HepG2 (cell line): ENCODE measurements around the gene RNASE7. TPM values are rescaled to one million over a fixed set of nuclear protein-coding genes. Genes with fewer than 3 reads are reported as not detected.

Experiments
- ARHGAP35 ChIP-seq: sonication (generic); formaldehyde crosslinking; IDR thresholded peaks from 2 replicates; pipeline ENCODE4 v1.9.0; 2022; ENCODE audit warnings: mild to moderate bottlenecking, inconsistent platforms, moderate library complexity, missing genetic modification reagents, borderline replicate concordance
- CHD2 ChIP-seq: IDR thresholded peaks from 2 replicates; pipeline ENCODE4 v1.6.1; 2011; ENCODE audit warnings: low read depth, low read length, improper control_type of control experiment
- HOXA7 ChIP-seq: sonication (generic); formaldehyde crosslinking; IDR thresholded peaks from 2 replicates; pipeline ENCODE4 v1.8.1; 2022; ENCODE audit warnings: mild to moderate bottlenecking, missing genetic modification reagents, moderate library complexity
- NFE2L2 ChIP-seq: fragments of 150-350 bp; IDR thresholded peaks from 2 replicates; pipeline ENCODE4 v1.6.1; 2014; ENCODE audit warnings: low read length
- NR2C2 ChIP-seq: sonication (generic); formaldehyde crosslinking; IDR thresholded peaks from 2 replicates; pipeline ENCODE4 v1.4.0; 2020; ENCODE audit warnings: missing genetic modification reagents, mild to moderate bottlenecking, moderate library complexity, borderline replicate concordance
- PHF8 ChIP-seq: sonication (generic); formaldehyde crosslinking; IDR thresholded peaks from 2 replicates; pipeline ENCODE4 v1.5.0; 2020; ENCODE audit warnings: missing genetic modification reagents
- SOX5 ChIP-seq: IDR thresholded peaks from 2 replicates; pipeline ENCODE4 v1.6.1; 2016; ENCODE audit warnings: borderline replicate concordance
- SRF ChIP-seq: IDR thresholded peaks from 2 replicates; pipeline ENCODE4 v1.6.1; 2011; ENCODE audit warnings: mild to moderate bottlenecking, low read depth, low read length, moderate library complexity
- ZNF253 ChIP-seq: sonication (generic); formaldehyde crosslinking; IDR thresholded peaks from 2 replicates; pipeline ENCODE4 v1.8.0; 2022; ENCODE audit warnings: mild to moderate bottlenecking, missing genetic modification reagents, borderline replicate concordance
- ZNF441 ChIP-seq: sonication (generic); formaldehyde crosslinking; IDR thresholded peaks from 2 replicates; pipeline ENCODE4 v1.7.0; 2021; ENCODE audit warnings: missing genetic modification reagents, borderline replicate concordance
- ZNF616 ChIP-seq: sonication (generic); formaldehyde crosslinking; IDR thresholded peaks from 2 replicates; pipeline ENCODE4 v1.5.0; 2020; ENCODE audit warnings: low read depth, mild to moderate bottlenecking, missing genetic modification reagents
- ZNF75D ChIP-seq: sonication (generic); formaldehyde crosslinking; IDR thresholded peaks from 2 replicates; pipeline ENCODE4 v1.8.1; 2023; ENCODE audit warnings: missing genetic modification reagents, mild to moderate bottlenecking, borderline replicate concordance
- polyA plus RNA-seq, 8 experiments: library from polyadenylated mRNA; depleted of rRNA in 3 of 8; stranded (reverse) in 7 of 8; unstranded in 1 of 8; fragments of >200 nt; fragmentation: Illumina TruSeq in 4 of 8; extraction: Trizol in 4 of 8; gene quantifications; 2 replicates each; pipeline versions ENCODE4 v1.2.1 to v1.2.3, GENCODE V29; 2011 to 2016; ENCODE audit warnings: low read depth in 4 of 8, missing spikeins in 1 of 8, mixed read lengths in 1 of 8; ENCODE audit not compliant: insufficient read depth in 1 of 8
- total RNA-seq, 5 experiments: library from RNA; depleted of rRNA; stranded (reverse); fragments of >200 nt; fragmentation: Illumina TruSeq; extraction: Trizol; gene quantifications; 2 replicates each; pipeline ENCODE4 v1.2.3, GENCODE V29; 2016; ENCODE audit warnings: low read depth in 1 of 5
- TF ChIP-seq, protein P1 (sequence below): sonication (generic); formaldehyde crosslinking; IDR thresholded peaks from one replicate; pipeline ENCODE4 v1.5.1; 2020; ENCODE audit warnings: mild to moderate bottlenecking, missing genetic modification reagents; ENCODE audit errors: not compliant biosample characterization
- TF ChIP-seq, protein P2 (sequence below): sonication (generic); formaldehyde crosslinking; IDR thresholded peaks from 2 replicates; pipeline ENCODE4 v1.8.0; 2022; ENCODE audit warnings: mild to moderate bottlenecking, missing genetic modification reagents, moderate library complexity
- TF ChIP-seq, protein P3 (sequence below): sonication (generic); formaldehyde crosslinking; IDR thresholded peaks from 2 replicates; pipeline ENCODE4 v1.8.1; 2023; ENCODE audit warnings: mild to moderate bottlenecking, missing genetic modification reagents
- TF ChIP-seq, protein P4 (sequence below): sonication (generic); formaldehyde crosslinking; IDR thresholded peaks from 2 replicates; pipeline ENCODE4 v1.5.0; 2020; ENCODE audit warnings: mild to moderate bottlenecking, missing genetic modification reagents

Gene RNASE7
- total and polyA plus RNA-seq, 2 of the 13 experiments (the other 11 are each of a cell fraction or from before 2014, with no cell fraction given), result 0.04 TPM; not detected in 1

DNA sequence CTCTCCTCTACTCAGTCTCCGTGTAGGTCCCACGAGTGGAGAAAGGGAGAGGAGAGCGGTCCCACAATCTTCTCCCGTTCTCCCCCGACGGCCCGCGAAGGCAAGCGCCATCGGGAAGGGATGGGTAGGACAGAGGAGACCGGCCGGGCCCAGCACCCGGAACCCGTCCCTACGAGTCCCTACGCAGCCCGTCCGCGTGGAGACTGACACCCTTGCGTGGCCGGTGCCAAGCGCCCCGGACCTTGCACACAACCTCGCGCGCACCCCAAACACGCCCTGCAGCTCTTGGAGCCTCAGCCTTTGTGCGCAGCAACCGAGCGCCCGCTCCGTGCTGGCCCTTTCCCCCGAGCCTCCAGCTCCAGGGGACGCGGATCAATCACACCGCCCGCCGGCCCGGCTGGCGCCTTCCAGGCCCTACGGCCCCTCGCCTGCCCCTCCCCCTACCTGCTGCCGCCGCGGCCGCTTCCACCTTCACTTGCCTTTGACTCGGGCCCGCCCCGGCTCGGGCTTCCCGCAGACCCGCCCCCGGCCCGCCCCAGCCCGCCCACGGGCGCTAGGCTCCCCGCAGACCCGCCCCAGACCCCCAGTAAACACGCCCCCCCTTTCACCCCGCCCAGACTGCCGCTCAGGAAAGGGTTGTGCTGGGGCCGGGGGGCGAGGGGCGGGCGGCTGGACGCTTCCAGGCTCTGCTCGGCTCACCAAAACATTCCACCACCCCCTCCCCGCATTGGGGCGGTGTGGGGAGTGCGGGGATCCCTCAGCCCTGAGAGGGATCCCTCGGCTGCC, 17.4 kb upstream of the RNASE7 start, which contains the start of gene NDRG2 (continued):
- TF ChIP-seq, protein P1, sequence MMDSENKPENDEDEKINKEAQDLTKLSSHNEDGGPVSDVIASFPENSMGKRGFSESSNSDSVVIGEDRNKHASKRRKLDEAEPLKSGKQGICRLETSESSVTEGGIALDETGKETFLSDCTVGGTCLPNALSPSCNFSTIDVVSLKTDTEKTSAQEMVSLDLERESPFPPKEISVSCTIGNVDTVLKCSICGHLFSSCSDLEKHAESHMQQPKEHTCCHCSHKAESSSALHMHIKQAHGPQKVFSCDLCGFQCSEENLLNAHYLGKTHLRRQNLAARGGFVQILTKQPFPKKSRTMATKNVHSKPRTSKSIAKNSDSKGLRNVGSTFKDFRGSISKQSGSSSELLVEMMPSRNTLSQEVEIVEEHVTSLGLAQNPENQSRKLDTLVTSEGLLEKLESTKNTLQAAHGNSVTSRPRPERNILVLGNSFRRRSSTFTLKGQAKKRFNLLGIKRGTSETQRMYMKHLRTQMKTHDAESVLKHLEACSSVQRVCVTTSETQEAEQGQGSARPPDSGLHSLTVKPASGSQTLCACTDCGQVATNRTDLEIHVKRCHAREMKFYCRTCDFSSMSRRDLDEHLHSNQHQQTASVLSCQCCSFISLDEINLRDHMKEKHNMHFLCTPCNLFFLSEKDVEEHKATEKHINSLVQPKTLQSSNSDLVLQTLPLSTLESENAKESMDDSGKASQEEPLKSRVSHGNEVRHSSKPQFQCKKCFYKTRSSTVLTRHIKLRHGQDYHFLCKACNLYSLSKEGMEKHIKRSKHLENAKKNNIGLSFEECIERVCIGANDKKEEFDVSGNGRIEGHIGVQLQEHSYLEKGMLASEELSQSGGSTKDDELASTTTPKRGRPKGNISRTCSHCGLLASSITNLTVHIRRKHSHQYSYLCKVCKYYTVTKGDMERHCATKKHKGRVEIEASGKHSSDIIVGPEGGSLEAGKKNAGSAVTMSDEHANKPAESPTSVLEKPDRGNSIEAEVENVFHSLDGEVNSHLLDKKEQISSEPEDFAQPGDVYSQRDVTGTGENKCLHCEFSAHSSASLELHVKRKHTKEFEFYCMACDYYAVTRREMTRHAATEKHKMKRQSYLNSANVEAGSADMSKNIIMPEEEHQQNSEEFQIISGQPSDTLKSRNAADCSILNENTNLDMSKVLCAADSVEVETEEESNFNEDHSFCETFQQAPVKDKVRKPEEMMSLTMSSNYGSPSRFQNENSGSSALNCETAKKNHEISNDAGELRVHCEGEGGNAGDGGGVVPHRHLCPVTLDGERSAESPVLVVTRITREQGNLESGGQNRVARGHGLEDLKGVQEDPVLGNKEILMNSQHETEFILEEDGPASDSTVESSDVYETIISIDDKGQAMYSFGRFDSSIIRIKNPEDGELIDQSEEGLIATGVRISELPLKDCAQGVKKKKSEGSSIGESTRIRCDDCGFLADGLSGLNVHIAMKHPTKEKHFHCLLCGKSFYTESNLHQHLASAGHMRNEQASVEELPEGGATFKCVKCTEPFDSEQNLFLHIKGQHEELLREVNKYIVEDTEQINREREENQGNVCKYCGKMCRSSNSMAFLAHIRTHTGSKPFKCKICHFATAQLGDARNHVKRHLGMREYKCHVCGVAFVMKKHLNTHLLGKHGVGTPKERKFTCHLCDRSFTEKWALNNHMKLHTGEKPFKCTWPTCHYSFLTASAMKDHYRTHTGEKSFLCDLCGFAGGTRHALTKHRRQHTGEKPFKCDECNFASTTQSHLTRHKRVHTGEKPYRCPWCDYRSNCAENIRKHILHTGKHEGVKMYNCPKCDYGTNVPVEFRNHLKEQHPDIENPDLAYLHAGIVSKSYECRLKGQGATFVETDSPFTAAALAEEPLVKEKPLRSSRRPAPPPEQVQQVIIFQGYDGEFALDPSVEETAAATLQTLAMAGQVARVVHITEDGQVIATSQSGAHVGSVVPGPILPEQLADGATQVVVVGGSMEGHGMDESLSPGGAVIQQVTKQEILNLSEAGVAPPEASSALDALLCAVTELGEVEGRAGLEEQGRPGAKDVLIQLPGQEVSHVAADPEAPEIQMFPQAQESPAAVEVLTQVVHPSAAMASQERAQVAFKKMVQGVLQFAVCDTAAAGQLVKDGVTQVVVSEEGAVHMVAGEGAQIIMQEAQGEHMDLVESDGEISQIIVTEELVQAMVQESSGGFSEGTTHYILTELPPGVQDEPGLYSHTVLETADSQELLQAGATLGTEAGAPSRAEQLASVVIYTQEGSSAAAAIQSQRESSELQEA (CRISPR knock-in tag), result no peak
- TF ChIP-seq ZNF616 (CRISPR knock-in tag) (peak; percentile 37; the same call in 1 of the 2 replicates), SOX5 (no peak), NFE2L2 (no peak), HOXA7 (no peak), ZNF75D (CRISPR knock-in tag) (no peak), PHF8 (CRISPR knock-in tag) (peak; percentile 82), ZNF253 (0 out of 2 replicates have a peak, but pooled peaks have one; percentile 59), CHD2 (peak; percentile 59; the same call in 1 of the 2 replicates), NR2C2 (CRISPR knock-in tag) (no peak), ARHGAP35 (CRISPR knock-in tag) (peak; percentile 85; the same call in 1 of the 2 replicates), ZNF441 (CRISPR knock-in tag) (peak; percentile 88), SRF (0 out of 2 replicates have a peak, but pooled peaks have one; percentile 9)
- TF ChIP-seq, protein P2, sequence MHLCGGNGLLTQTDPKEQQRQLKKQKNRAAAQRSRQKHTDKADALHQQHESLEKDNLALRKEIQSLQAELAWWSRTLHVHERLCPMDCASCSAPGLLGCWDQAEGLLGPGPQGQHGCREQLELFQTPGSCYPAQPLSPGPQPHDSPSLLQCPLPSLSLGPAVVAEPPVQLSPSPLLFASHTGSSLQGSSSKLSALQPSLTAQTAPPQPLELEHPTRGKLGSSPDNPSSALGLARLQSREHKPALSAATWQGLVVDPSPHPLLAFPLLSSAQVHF (CRISPR knock-in tag), result no peak
- TF ChIP-seq, protein P3, sequence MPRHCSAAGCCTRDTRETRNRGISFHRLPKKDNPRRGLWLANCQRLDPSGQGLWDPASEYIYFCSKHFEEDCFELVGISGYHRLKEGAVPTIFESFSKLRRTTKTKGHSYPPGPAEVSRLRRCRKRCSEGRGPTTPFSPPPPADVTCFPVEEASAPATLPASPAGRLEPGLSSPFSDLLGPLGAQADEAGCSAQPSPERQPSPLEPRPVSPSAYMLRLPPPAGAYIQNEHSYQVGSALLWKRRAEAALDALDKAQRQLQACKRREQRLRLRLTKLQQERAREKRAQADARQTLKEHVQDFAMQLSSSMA (CRISPR knock-in tag), result peak; percentile 90
- TF ChIP-seq, protein P4, sequence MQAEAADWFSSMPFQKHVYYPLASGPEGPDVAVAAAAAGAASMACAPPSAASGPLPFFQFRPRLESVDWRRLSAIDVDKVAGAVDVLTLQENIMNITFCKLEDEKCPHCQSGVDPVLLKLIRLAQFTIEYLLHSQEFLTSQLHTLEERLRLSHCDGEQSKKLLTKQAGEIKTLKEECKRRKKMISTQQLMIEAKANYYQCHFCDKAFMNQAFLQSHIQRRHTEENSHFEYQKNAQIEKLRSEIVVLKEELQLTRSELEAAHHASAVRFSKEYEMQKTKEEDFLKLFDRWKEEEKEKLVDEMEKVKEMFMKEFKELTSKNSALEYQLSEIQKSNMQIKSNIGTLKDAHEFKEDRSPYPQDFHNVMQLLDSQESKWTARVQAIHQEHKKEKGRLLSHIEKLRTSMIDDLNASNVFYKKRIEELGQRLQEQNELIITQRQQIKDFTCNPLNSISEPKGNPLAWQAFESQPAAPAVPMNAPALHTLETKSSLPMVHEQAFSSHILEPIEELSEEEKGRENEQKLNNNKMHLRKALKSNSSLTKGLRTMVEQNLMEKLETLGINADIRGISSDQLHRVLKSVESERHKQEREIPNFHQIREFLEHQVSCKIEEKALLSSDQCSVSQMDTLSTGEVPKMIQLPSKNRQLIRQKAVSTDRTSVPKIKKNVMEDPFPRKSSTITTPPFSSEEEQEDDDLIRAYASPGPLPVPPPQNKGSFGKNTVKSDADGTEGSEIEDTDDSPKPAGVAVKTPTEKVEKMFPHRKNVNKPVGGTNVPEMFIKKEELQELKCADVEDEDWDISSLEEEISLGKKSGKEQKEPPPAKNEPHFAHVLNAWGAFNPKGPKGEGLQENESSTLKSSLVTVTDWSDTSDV (CRISPR knock-in tag), result no peak
